HepG2 (cell line): ENCODE data around the gene OSBPL3. TPM values are rescaled to one million over a fixed set of nuclear protein-coding genes. Genes with fewer than 3 reads are reported as not detected.

Experiments
- AGO1 ChIP-seq: fragments of 200-400 bp; formaldehyde crosslinking; IDR thresholded peaks from 2 replicates; pipeline ENCODE4 v1.6.1; 2017; ENCODE audit warnings: mild to moderate bottlenecking, low read depth, low read length, moderate library complexity; ENCODE audit not compliant: poor library complexity, severe bottlenecking
- FOXK2 ChIP-seq: fragments of 450-650 bp; IDR thresholded peaks from 2 replicates; pipeline ENCODE4 v1.6.1; 2016
- HINFP ChIP-seq: sonication (generic); formaldehyde crosslinking; IDR thresholded peaks from 2 replicates; pipeline ENCODE4 v1.4.0; 2020; ENCODE audit warnings: low read depth, mild to moderate bottlenecking, missing genetic modification reagents
- HOXA7 ChIP-seq: sonication (generic); formaldehyde crosslinking; IDR thresholded peaks from 2 replicates; pipeline ENCODE4 v1.8.1; 2022; ENCODE audit warnings: mild to moderate bottlenecking, missing genetic modification reagents, moderate library complexity
- KMT2B ChIP-seq: IDR thresholded peaks from 2 replicates; pipeline ENCODE4 v1.6.1; 2016; ENCODE audit warnings: missing genetic modification reagents, missing compliant biosample characterization
- MBNL3 ChIP-seq: fragments of 250-450 bp; sonication (Bioruptor Pico); conservative IDR thresholded peaks from 2 replicates; pipeline ENCODE4 v1.8.0; 2022; ENCODE audit warnings: mild to moderate bottlenecking, inconsistent platforms
- NAIF1 ChIP-seq: sonication (generic); formaldehyde crosslinking; IDR thresholded peaks from 2 replicates; pipeline ENCODE4 v1.5.0; 2020; ENCODE audit warnings: mild to moderate bottlenecking, missing genetic modification reagents, borderline replicate concordance
- NFYB ChIP-seq: sonication (generic); formaldehyde crosslinking; IDR thresholded peaks from 2 replicates; pipeline ENCODE4 v1.4.0; 2020; ENCODE audit warnings: missing genetic modification reagents
- NR0B2 ChIP-seq: sonication (generic); formaldehyde crosslinking; IDR thresholded peaks from 2 replicates; pipeline ENCODE4 v1.4.0; 2020; ENCODE audit warnings: mild to moderate bottlenecking, missing genetic modification reagents
- NR2C2 ChIP-seq: sonication (generic); formaldehyde crosslinking; IDR thresholded peaks from 2 replicates; pipeline ENCODE4 v1.4.0; 2020; ENCODE audit warnings: missing genetic modification reagents, mild to moderate bottlenecking, moderate library complexity, borderline replicate concordance
- ONECUT2 ChIP-seq: sonication (generic); formaldehyde crosslinking; IDR thresholded peaks from 2 replicates; pipeline ENCODE4 v1.4.0; 2020; ENCODE audit warnings: missing genetic modification reagents
- RXRA ChIP-seq: sonication (generic); formaldehyde crosslinking; IDR thresholded peaks from 2 replicates; pipeline ENCODE4 v1.5.1; 2020; ENCODE audit warnings: missing genetic modification reagents
- SALL2 ChIP-seq: sonication (generic); formaldehyde crosslinking; IDR thresholded peaks from 2 replicates; pipeline ENCODE4 v1.8.1; 2023; ENCODE audit warnings: mild to moderate bottlenecking, missing genetic modification reagents, inconsistent platforms
- SCMH1 ChIP-seq: sonication (generic); formaldehyde crosslinking; IDR thresholded peaks from 2 replicates; pipeline ENCODE4 v1.9.0; 2021; ENCODE audit warnings: missing genetic modification reagents, mild to moderate bottlenecking, borderline replicate concordance
- SIN3B ChIP-seq: fragments of 150-350 bp; IDR thresholded peaks from 2 replicates; pipeline ENCODE4 v1.6.1; 2014; ENCODE audit warnings: low read length
- SMAD3 ChIP-seq: sonication (generic); formaldehyde crosslinking; IDR thresholded peaks from 2 replicates; pipeline ENCODE4 v1.4.0; 2020; ENCODE audit warnings: missing genetic modification reagents
- ZBTB2 ChIP-seq: sonication (generic); formaldehyde crosslinking; IDR thresholded peaks from 2 replicates; pipeline ENCODE4 v1.8.0; 2022; ENCODE audit warnings: low read depth, missing genetic modification reagents
- ZNF280B ChIP-seq: sonication (generic); formaldehyde crosslinking; IDR thresholded peaks from 2 replicates; pipeline ENCODE4 v1.5.0; 2020; ENCODE audit warnings: missing genetic modification reagents, mild to moderate bottlenecking, borderline replicate concordance
- ZNF350 ChIP-seq: sonication (generic); formaldehyde crosslinking; IDR thresholded peaks from 2 replicates; pipeline ENCODE4 v1.4.0; 2020; ENCODE audit warnings: mild to moderate bottlenecking, low read depth, missing genetic modification reagents, borderline replicate concordance
- ZNF451 ChIP-seq: sonication (generic); formaldehyde crosslinking; IDR thresholded peaks from 2 replicates; pipeline ENCODE4 v1.5.0; 2020; ENCODE audit warnings: mild to moderate bottlenecking, missing genetic modification reagents
- ZNF547 ChIP-seq: sonication (generic); formaldehyde crosslinking; IDR thresholded peaks from 2 replicates; pipeline ENCODE4 v1.5.1; 2020; ENCODE audit warnings: mild to moderate bottlenecking, missing genetic modification reagents
- ZNF569 ChIP-seq: sonication (generic); formaldehyde crosslinking; IDR thresholded peaks from 2 replicates; pipeline ENCODE4 v1.5.0; 2020; ENCODE audit warnings: mild to moderate bottlenecking, missing genetic modification reagents, moderate library complexity, borderline replicate concordance
- ZNF576 ChIP-seq: sonication (generic); formaldehyde crosslinking; IDR thresholded peaks from 2 replicates; pipeline ENCODE4 v1.4.0; 2020; ENCODE audit warnings: mild to moderate bottlenecking, missing genetic modification reagents
- ZNF713 ChIP-seq: sonication (generic); formaldehyde crosslinking; IDR thresholded peaks from 2 replicates; pipeline ENCODE4 v1.4.0; 2020; ENCODE audit warnings: mild to moderate bottlenecking, missing genetic modification reagents
- ZSCAN29 ChIP-seq: sonication (generic); formaldehyde crosslinking; conservative IDR thresholded peaks from 2 replicates; pipeline ENCODE4 v1.4.0; 2020; ENCODE audit warnings: mild to moderate bottlenecking, missing genetic modification reagents
- polyA plus RNA-seq, 8 experiments: library from polyadenylated mRNA; depleted of rRNA in 3 of 8; stranded (reverse) in 7 of 8; unstranded in 1 of 8; fragments of >200 nt; fragmentation: Illumina TruSeq in 4 of 8; extraction: Trizol in 4 of 8; gene quantifications; 2 replicates each; pipeline versions ENCODE4 v1.2.1 to v1.2.3, GENCODE V29; 2011 to 2016; ENCODE audit warnings: low read depth in 4 of 8, missing spikeins in 1 of 8, mixed read lengths in 1 of 8; ENCODE audit not compliant: insufficient read depth in 1 of 8
- total RNA-seq, 5 experiments: library from RNA; depleted of rRNA; stranded (reverse); fragments of >200 nt; fragmentation: Illumina TruSeq; extraction: Trizol; gene quantifications; 2 replicates each; pipeline ENCODE4 v1.2.3, GENCODE V29; 2016; ENCODE audit warnings: low read depth in 1 of 5

The OSBPL3 gene
- total and polyA plus RNA-seq, 2 of the 13 experiments (the other 11 are each of a cell fraction or from before 2014, with no cell fraction given) = 8.8 to 28.9 TPM

- no peak for TF ChIP-seq ZNF576 (CRISPR knock-in tag)
- no peak for TF ChIP-seq NAIF1 (CRISPR knock-in tag)
- TF ChIP-seq RXRA (CRISPR knock-in tag) = peak; percentile 2; the same call in 1 of the 2 replicates
- no peak; the same call in 1 of the 2 replicates for TF ChIP-seq ZNF713 (CRISPR knock-in tag)
- TF ChIP-seq KMT2B (CRISPR knock-in tag) = peak; percentile 56
- TF ChIP-seq ZSCAN29 (CRISPR knock-in tag) = peak; percentile 47; the same call in 1 of the 2 replicates
- peak; percentile 15; the same call in 1 of the 2 replicates for TF ChIP-seq NFYB (CRISPR knock-in tag)
- TF ChIP-seq ONECUT2 = peak; percentile 59
- no peak for TF ChIP-seq SALL2 (CRISPR knock-in tag)
- TF ChIP-seq SMAD3 (CRISPR knock-in tag) = no peak
- TF ChIP-seq HOXA7 (CRISPR knock-in tag) = no peak
- TF ChIP-seq ZNF569 = no peak
- peak; percentile 13; the same call in 1 of the 2 replicates for TF ChIP-seq NR2C2
- no peak for TF ChIP-seq FOXK2
- TF ChIP-seq ZBTB2 (CRISPR knock-in tag) = no peak; the same call in 1 of the 2 replicates
- no peak for TF ChIP-seq SIN3B
- no peak for TF ChIP-seq SCMH1
- TF ChIP-seq NR0B2 (CRISPR knock-in tag) = no peak
- no peak for TF ChIP-seq MBNL3
- TF ChIP-seq ZNF350 (CRISPR knock-in tag) = 0 out of 2 replicates have a peak, but pooled peaks have one; percentile 5
- no peak for TF ChIP-seq AGO1
- TF ChIP-seq ZNF280B (CRISPR knock-in tag) = no peak
- TF ChIP-seq ZNF547 (CRISPR knock-in tag) = 0 out of 2 replicates have a peak, but pooled peaks have one; percentile 9
- TF ChIP-seq ZNF451 (CRISPR knock-in tag) = 0 out of 2 replicates have a peak, but pooled peaks have one; percentile 21
- no peak; the same call in 1 of the 2 replicates for TF ChIP-seq HINFP (CRISPR knock-in tag)
Measured at GRCh38 chr7:24756545-24757352, 223.2 kb downstream of the OSBPL3 start (continued).
